GM23338 (cell line): ENCODE data around the gene SF1. TPM values are rescaled to one million over a fixed set of nuclear protein-coding genes. Genes with fewer than 3 reads are reported as not detected.
A peak's percentile ranks its signal among the peaks of the same experiment; 100 is the strongest.

Source experiments
- ATAC-seq: fragments of 200-7000 bp; cut with Tn5 transposase; 3 replicates; pipeline ENCODE4 v1.9.1; 2020
- DNase-seq: peaks from one replicate; pipeline ENCODE4 v3.0.0-alpha.2; 2015; ENCODE audit warnings: low spot score
- H2AFZ ChIP-seq: fragments of 200-600 bp; sonication (generic); 2 replicates; pipeline ENCODE4 v1.8.0; 2016; ENCODE audit warnings: antibody characterized with exemption, mild to moderate bottlenecking, moderate library complexity
- H3F3A ChIP-seq: fragments of 200-600 bp; sonication (generic); replicated peaks from 2 replicates; pipeline ENCODE4 v1.8.0; 2017; ENCODE audit warnings: antibody characterized with exemption, mixed run types, low read depth
- H3K27ac ChIP-seq: fragments of 200-600 bp; sonication (generic); 2 replicates; pipeline ENCODE4 v1.6.1; 2016; ENCODE audit warnings: low read depth
- H3K27me3 ChIP-seq: fragments of 200-600 bp; sonication (generic); 2 replicates; pipeline ENCODE4 v1.8.0; 2016; ENCODE audit warnings: mild to moderate bottlenecking, mixed run types, moderate library complexity; ENCODE audit not compliant: insufficient read depth
- H3K36me3 ChIP-seq: fragments of 200-600 bp; sonication (generic); 2 replicates; pipeline ENCODE4 v1.8.0; 2016; ENCODE audit warnings: mild to moderate bottlenecking; ENCODE audit not compliant: insufficient read depth
- H3K4me1 ChIP-seq: fragments of 200-600 bp; sonication (generic); 2 replicates; pipeline ENCODE4 v1.8.0; 2016; ENCODE audit warnings: mild to moderate bottlenecking, moderate library complexity; ENCODE audit not compliant: insufficient read depth
- H3K4me2 ChIP-seq: fragments of 200-600 bp; sonication (generic); 2 replicates; pipeline ENCODE4 v1.7.1; 2017; ENCODE audit warnings: mixed run types
- H3K4me3 ChIP-seq: fragments of 200-600 bp; sonication (generic); 2 replicates; pipeline ENCODE4 v1.6.1; 2016; ENCODE audit warnings: mixed run types
- H3K79me2 ChIP-seq: fragments of 200-600 bp; sonication (generic); replicated peaks from 2 replicates; pipeline ENCODE4 v1.8.0; 2017; ENCODE audit warnings: mild to moderate bottlenecking; ENCODE audit not compliant: insufficient read depth
- H3K9me2 ChIP-seq: fragments of 200-600 bp; sonication (generic); 2 replicates; pipeline ENCODE4 v1.8.0; 2017; ENCODE audit not compliant: insufficient read depth
- H4K20me1 ChIP-seq: fragments of 200-600 bp; sonication (generic); replicated peaks from 2 replicates; pipeline ENCODE4 v1.8.0; 2017; ENCODE audit warnings: mild to moderate bottlenecking; ENCODE audit not compliant: insufficient read depth
- H3K27ac Mint-ChIP-seq: 2 replicates; pipeline ENCODE4 v1.8.0; 2020; ENCODE audit warnings: inconsistent platforms, mild to moderate bottlenecking, moderate library complexity, mixed read lengths
- H3K27me3 Mint-ChIP-seq: 3 replicates; pipeline ENCODE4 v1.8.0; 2022; ENCODE audit warnings: low read depth, mild to moderate bottlenecking, moderate library complexity, mixed read lengths, inconsistent platforms; ENCODE audit not compliant: insufficient read depth, poor library complexity
- H3K36me3 Mint-ChIP-seq: 3 replicates; pipeline ENCODE4 v1.8.0; 2021; ENCODE audit warnings: low read depth, mild to moderate bottlenecking, inconsistent platforms, moderate library complexity, mixed read lengths
- H3K4me1 Mint-ChIP-seq: 3 replicates; pipeline ENCODE4 v1.8.0; 2020; ENCODE audit warnings: mild to moderate bottlenecking, inconsistent platforms, mixed read lengths
- H3K4me3 Mint-ChIP-seq: 3 replicates; pipeline ENCODE4 v1.8.0; 2021; ENCODE audit warnings: moderate library complexity, mild to moderate bottlenecking, inconsistent platforms, mixed read lengths
- H3K9me3 Mint-ChIP-seq: 3 replicates; pipeline ENCODE4 v1.8.0; 2020; ENCODE audit warnings: moderate library complexity, mild to moderate bottlenecking, inconsistent platforms, mixed read lengths
- EZH2 ChIP-seq: fragments of 200-600 bp; sonication (generic); IDR thresholded peaks from one replicate; pipeline ENCODE4 v1.8.0; 2017; ENCODE audit warnings: antibody characterized with exemption, mild to moderate bottlenecking, low read depth; ENCODE audit not compliant: unreplicated experiment
- NANOG ChIP-seq: IDR thresholded peaks from 2 replicates; pipeline ENCODE4 v1.6.1; 2016; ENCODE audit warnings: antibody characterized with exemption, borderline replicate concordance
- POLR2AphosphoS5 ChIP-seq: IDR thresholded peaks from 2 replicates; pipeline ENCODE4 v1.6.1; 2016; ENCODE audit warnings: antibody characterized with exemption, low read depth
- STAT1 ChIP-seq: IDR thresholded peaks from one replicate; pipeline ENCODE4 v1.6.1; 2016; ENCODE audit warnings: antibody characterized with exemption; ENCODE audit not compliant: unreplicated experiment
- ZNF462 ChIP-seq: fragments of 250-450 bp; sonication (Bioruptor Pico); IDR thresholded peaks from 2 replicates; pipeline ENCODE4 v1.5.0; 2020; ENCODE audit warnings: mild to moderate bottlenecking, moderate library complexity
- polyA plus RNA-seq: library from polyadenylated mRNA; unstranded; fragments of >200 nt; fragmentation: Nextera tagmentation; extraction: Ambion mirVana; gene quantifications from 2 replicates; pipeline ENCODE4 v1.2.1, GENCODE V29; 2016
- total RNA-seq: library from RNA; depleted of rRNA; stranded (reverse); fragments of >200 nt; shearing (Covaris generic); gene quantifications from 2 replicates; pipeline ENCODE4 v1.2.3, GENCODE V29; 2014
- TF ChIP-seq, protein P1 (sequence below), 2 experiments: fragments of 200-600 bp in 1 of 2; sonication (generic) in 1 of 2; conservative IDR thresholded peaks; 2 replicates each; pipeline versions ENCODE4 v1.5.1 to v1.6.1; 2016 to 2017; ENCODE audit warnings: antibody characterized with exemption in 2 of 2, low read depth in 2 of 2, mild to moderate bottlenecking in 2 of 2, moderate library complexity in 1 of 2
- TF ChIP-seq, protein P2 (sequence below): IDR thresholded peaks from 2 replicates; pipeline ENCODE4 v1.6.1; 2016; ENCODE audit warnings: antibody characterized with exemption

SF1 gene
- total and polyA plus RNA-seq, 2 experiments from 2014 or later, result 76.9 to 252 TPM

DNA sequence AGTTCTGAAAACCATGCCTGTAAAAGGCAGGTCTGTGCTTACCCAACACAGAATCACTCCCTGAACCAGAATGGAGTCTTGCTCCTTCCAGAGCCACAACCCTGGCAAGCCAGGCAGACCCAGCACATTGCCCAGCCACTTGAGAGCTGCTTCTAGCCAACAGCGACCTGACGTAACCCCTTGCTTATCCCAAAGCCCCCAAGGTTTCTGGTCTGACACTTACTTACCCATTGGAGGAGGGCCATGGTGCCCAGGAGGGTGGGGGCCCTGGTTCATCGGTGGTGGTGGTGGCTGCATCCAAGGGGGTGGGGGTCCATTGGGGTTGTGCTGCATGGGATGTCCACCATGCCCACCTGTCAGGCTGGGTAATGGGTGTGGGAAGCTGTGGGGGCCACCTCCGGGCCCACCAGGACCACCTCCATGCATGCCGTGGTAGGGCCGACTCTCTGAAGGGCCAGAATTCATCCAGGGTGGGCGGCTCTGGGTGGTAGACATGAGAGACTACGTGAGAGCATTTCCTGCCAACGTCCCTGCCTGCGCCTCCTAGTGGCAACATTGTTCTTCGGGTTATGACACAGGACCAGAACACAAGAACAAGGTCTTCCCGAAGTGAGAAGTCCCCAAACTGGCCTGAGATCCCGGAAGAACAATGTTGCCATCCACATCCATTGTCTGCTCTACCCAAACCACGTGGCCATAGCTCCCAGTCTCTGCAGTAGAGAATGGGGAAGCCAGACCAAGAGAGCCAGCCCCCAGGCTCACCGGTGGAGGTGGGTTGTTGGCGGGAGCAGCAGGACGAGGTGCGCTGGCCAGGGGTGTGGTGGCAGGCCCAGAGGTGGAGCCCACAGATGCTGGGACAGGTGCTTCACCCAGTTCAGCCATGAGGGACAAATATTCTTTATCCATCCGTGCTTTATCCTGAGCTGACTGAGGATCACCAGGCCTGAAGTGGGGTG is 10.7 kb downstream of the SF1 start:
- ATAC-seq (peak; percentile 27), DNase-seq (peak; percentile 96)
- Histone ChIP-seq H3K4me2 (0 out of 2 replicates have a peak overlapping the region, but pooled peaks have one; percentile 26), H2AFZ (no peak overlapping the region), H3K9me2 (no peaks in the 10 kb centered on the region), H4K20me1 (peaks cover 66% of the 10 kb centered on the region), H3K36me3 (peaks cover 65% of the 10 kb centered on the region), H3K27me3 (no peaks in the 10 kb centered on the region), H3F3A (peaks cover 81% of the 10 kb centered on the region), H3K4me1 (peaks cover 31% of the 10 kb centered on the region), H3K79me2 (peaks cover 48% of the 10 kb centered on the region), H3K27ac (peak overlapping the region; percentile 74), H3K4me3 (no peak overlapping the region)
- no peaks in the 10 kb centered on the region for H3K9me3 Mint-ChIP-seq
- no peak for TF ChIP-seq EZH2
- TF ChIP-seq, protein P1, sequence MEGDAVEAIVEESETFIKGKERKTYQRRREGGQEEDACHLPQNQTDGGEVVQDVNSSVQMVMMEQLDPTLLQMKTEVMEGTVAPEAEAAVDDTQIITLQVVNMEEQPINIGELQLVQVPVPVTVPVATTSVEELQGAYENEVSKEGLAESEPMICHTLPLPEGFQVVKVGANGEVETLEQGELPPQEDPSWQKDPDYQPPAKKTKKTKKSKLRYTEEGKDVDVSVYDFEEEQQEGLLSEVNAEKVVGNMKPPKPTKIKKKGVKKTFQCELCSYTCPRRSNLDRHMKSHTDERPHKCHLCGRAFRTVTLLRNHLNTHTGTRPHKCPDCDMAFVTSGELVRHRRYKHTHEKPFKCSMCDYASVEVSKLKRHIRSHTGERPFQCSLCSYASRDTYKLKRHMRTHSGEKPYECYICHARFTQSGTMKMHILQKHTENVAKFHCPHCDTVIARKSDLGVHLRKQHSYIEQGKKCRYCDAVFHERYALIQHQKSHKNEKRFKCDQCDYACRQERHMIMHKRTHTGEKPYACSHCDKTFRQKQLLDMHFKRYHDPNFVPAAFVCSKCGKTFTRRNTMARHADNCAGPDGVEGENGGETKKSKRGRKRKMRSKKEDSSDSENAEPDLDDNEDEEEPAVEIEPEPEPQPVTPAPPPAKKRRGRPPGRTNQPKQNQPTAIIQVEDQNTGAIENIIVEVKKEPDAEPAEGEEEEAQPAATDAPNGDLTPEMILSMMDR (conservative IDR thresholded peaks at IDR 0.05; ENCODE audit: low read depth in 2 of 2), result peak; percentile 77 to 83
- H3K27me3 Mint-ChIP-seq, result peaks cover 29% of the 10 kb centered on the region
- peak overlapping the region; percentile 59 for H3K27ac Mint-ChIP-seq
- H3K4me1 Mint-ChIP-seq, result peaks cover 53% of the 10 kb centered on the region
- H3K36me3 Mint-ChIP-seq, result peaks cover 91% of the 10 kb centered on the region
- peak overlapping the region; percentile 32; the same call in 1 of the 3 replicates for H3K4me3 Mint-ChIP-seq

- peaks cover 40% of the 10 kb centered on the region for H3K79me2 ChIP-seq
- H3K4me3 Mint-ChIP-seq, result no peak overlapping the region
- no peak for DNase-seq
Observed at GRCh38 chr11:64766881-64767280, 11.5 kb downstream of the SF1 start.

More at GRCh38 chr11:64766881-64767280, 11.5 kb downstream of the SF1 start:
- no peaks in the 10 kb centered on the region; the same call in 2 of the 3 replicates for H3K9me3 Mint-ChIP-seq
- Histone ChIP-seq H3K27me3 (no peaks in the 10 kb centered on the region), H3K9me2 (no peaks in the 10 kb centered on the region), H3K4me3 (no peak overlapping the region), H3K36me3 (peaks cover 58% of the 10 kb centered on the region), H2AFZ (no peak overlapping the region), H3K27ac (peak overlapping the region; percentile 72), H3K4me2 (0 out of 2 replicates have a peak overlapping the region, but pooled peaks have one; percentile 26), H4K20me1 (peaks cover 59% of the 10 kb centered on the region), H3F3A (peaks cover 81% of the 10 kb centered on the region), H3K4me1 (peaks cover 39% of the 10 kb centered on the region)
- H3K27ac Mint-ChIP-seq, result no peak overlapping the region
- peaks cover 60% of the 10 kb centered on the region for H3K4me1 Mint-ChIP-seq
- TF ChIP-seq, protein P2, sequence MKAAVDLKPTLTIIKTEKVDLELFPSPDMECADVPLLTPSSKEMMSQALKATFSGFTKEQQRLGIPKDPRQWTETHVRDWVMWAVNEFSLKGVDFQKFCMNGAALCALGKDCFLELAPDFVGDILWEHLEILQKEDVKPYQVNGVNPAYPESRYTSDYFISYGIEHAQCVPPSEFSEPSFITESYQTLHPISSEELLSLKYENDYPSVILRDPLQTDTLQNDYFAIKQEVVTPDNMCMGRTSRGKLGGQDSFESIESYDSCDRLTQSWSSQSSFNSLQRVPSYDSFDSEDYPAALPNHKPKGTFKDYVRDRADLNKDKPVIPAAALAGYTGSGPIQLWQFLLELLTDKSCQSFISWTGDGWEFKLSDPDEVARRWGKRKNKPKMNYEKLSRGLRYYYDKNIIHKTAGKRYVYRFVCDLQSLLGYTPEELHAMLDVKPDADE, result no peak
- TF ChIP-seq STAT1 (no peak), ZNF462 (CRISPR knock-in tag) (no peak), POLR2AphosphoS5 (no peak), NANOG (no peak)
- TF ChIP-seq, protein P1 (conservative IDR thresholded peaks at IDR 0.05; ENCODE audit: low read depth in 2 of 2), result no peak
- H3K27me3 Mint-ChIP-seq, result peaks cover 35% of the 10 kb centered on the region
- peaks cover 89% of the 10 kb centered on the region for H3K36me3 Mint-ChIP-seq
- ATAC-seq, result no peak
